Mesothelial cell of epicardium (in vitro differentiated cells): ENCODE results near the gene SH3RF2. TPM values are rescaled to one million over a fixed set of nuclear protein-coding genes. Genes with fewer than 3 reads are reported as not detected.

Experiments
- DNase-seq, 2 experiments: peaks; one replicate each; pipeline ENCODE4 v3.0.0; 2021; ENCODE audit warnings: low spot score in 2 of 2; ENCODE audit not compliant: unreplicated experiment in 2 of 2
- H3K27ac Mint-ChIP-seq: 2 replicates; pipeline ENCODE4 v1.8.0; 2021; ENCODE audit warnings: mixed read lengths
- H3K27me3 Mint-ChIP-seq: 2 replicates; pipeline ENCODE4 v1.8.0; 2021; ENCODE audit warnings: low read depth, mixed read lengths
- H3K36me3 Mint-ChIP-seq: 2 replicates; pipeline ENCODE4 v1.8.0; 2021; ENCODE audit warnings: mixed read lengths
- H3K4me1 Mint-ChIP-seq: 2 replicates; pipeline ENCODE4 v1.8.0; 2021; ENCODE audit warnings: mixed read lengths
- H3K4me3 Mint-ChIP-seq: 2 replicates; pipeline ENCODE4 v1.8.0; 2021; ENCODE audit warnings: mild to moderate bottlenecking, moderate library complexity, mixed read lengths
- H3K9me3 Mint-ChIP-seq: 2 replicates; pipeline ENCODE4 v1.8.0; 2021; ENCODE audit warnings: mixed read lengths
- total RNA-seq: library from RNA; stranded (reverse); gene quantifications from 3 replicates; pipeline ENCODE4 v1.2.1, GENCODE V29; 2021
- TF ChIP-seq, protein P1 (sequence below): fragments of 200-600 bp; sonication (generic); IDR thresholded peaks from one replicate; pipeline ENCODE4 v1.5.0; 2021; ENCODE audit warnings: antibody characterized with exemption; ENCODE audit not compliant: unreplicated experiment

Gene SH3RF2
- total RNA-seq, 1 donor from 2014 or later, result 3.2 TPM

DNA sequence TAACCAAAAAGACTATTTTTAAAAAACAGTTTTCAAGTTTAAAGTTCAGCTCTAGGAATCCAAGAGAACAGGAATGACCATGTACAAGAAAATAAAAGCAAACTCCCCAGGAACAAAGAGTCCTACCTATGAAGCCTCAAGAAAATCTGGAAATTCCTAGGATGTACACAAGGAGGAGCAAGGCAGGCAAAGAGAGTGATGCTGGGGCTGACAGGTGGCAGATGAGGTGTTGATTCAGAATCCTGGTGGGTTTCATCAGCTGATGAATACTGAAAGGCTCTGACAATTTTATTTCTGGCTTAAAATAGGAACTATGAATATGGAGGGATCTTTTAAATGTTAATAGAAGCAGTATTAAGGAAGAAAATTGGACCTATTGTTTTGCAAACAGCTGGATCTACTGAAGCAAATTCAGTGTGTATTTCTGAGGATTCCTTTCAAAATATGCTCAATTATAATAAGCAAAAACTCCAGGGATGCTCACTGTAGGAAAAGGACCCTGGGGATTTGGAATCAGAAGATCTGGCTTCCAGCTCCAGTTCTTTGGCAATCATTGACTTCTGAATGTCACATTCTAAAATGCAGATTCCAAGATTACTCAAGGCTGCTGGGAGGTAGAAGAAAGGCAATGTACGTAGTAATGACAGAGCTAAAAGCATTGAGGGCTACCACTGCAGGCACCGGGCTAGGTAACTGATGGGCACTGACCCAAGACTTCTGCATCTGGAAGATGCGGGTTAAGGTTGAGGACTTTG, 28.0 kb upstream of the SH3RF2 start:
- Mint-ChIP-seq H3K4me1 (no peaks in the 10 kb centered on the region), H3K4me3 (no peak overlapping the region), H3K36me3 (no peaks in the 10 kb centered on the region), H3K27ac (no peak overlapping the region), H3K9me3 (no peaks in the 10 kb centered on the region), H3K27me3 (peaks cover 6% of the 10 kb centered on the region)
- no peak for DNase-seq
- TF ChIP-seq, protein P1, sequence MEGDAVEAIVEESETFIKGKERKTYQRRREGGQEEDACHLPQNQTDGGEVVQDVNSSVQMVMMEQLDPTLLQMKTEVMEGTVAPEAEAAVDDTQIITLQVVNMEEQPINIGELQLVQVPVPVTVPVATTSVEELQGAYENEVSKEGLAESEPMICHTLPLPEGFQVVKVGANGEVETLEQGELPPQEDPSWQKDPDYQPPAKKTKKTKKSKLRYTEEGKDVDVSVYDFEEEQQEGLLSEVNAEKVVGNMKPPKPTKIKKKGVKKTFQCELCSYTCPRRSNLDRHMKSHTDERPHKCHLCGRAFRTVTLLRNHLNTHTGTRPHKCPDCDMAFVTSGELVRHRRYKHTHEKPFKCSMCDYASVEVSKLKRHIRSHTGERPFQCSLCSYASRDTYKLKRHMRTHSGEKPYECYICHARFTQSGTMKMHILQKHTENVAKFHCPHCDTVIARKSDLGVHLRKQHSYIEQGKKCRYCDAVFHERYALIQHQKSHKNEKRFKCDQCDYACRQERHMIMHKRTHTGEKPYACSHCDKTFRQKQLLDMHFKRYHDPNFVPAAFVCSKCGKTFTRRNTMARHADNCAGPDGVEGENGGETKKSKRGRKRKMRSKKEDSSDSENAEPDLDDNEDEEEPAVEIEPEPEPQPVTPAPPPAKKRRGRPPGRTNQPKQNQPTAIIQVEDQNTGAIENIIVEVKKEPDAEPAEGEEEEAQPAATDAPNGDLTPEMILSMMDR, result no peak

DNA sequence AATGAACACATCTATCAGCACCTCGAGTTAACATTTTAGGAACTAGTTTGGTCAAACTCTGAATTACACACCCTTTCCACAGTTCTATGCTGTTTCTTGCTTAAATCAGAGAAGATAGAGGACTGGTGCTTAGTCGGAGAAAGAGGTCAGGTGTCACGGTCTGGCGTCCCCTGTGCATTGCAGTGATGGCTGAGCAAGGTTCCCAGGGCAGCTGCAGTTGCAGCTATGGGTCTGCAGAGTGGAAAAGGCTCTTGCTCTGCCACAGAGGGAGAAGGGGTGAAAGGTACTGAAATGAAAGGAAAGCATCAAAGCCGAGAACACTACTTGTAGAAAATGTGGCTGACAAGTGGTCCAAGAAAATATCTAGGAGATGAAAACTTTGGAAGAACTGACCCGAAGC, 25.2 kb upstream of the SH3RF2 start:
- Mint-ChIP-seq H3K36me3 (no peaks in the 10 kb centered on the region), H3K27ac (no peak overlapping the region)
- TF ChIP-seq, protein P1, result no peak

DNA sequence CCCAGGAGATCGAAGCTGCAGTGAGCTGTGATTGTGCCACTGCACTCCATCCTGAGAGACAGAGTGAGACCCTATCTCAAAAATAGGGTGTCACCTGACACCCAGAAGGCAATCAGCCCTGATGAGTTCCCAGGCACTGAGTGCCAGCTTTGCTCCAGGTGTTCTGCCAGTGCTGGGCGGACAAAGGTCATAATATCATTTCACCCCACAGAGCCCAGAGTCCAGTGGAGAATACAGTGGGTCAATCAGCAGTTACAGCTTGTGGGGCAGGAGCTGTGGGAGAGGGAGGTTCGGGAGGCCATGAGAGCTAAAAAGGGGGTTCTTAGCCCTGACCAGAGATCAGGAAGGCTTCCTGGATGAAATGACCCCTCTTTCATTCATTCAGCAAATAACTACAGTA, 24.4 kb upstream of the SH3RF2 start:
- Mint-ChIP-seq H3K4me1 (no peaks in the 10 kb centered on the region), H3K27ac (no peak overlapping the region), H3K9me3 (no peaks in the 10 kb centered on the region), H3K36me3 (no peaks in the 10 kb centered on the region), H3K27me3 (peaks cover 6% of the 10 kb centered on the region), H3K4me3 (no peak overlapping the region)
- no peak for DNase-seq
- TF ChIP-seq, protein P1, result no peak

More for the DNA sequence above, 25.2 kb upstream of the SH3RF2 start:
- Mint-ChIP-seq H3K27me3 (peaks cover 6% of the 10 kb centered on the region), H3K4me3 (no peak overlapping the region), H3K4me1 (no peaks in the 10 kb centered on the region), H3K9me3 (no peaks in the 10 kb centered on the region)
- DNase-seq, result no peak

DNA sequence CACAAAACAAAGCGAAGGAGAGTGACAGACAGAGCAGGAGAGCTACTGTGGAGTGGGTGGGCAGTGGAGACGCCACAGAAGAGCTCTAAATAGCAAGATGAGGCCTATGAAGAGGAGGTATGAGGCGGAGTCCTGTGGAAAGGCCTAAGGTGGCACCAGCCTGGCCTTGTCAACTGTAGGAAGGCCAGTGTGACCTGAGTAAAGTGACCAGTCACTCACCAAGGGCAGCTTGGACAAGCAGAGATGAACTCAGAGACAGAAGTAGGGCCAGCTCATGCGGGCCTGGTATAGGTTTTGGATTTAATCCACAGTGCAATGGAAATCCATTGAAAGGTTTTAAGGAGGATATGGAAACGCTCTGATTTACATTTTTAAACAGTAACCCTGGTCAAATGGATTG, 23.8 kb upstream of the SH3RF2 start:
- H3K27ac Mint-ChIP-seq, result no peak overlapping the region
- no peak overlapping the region for H3K4me3 Mint-ChIP-seq
- H3K9me3 Mint-ChIP-seq, result no peaks in the 10 kb centered on the region
- DNase-seq, result no peak
- TF ChIP-seq, protein P1, result no peak
- no peaks in the 10 kb centered on the region for H3K4me1 Mint-ChIP-seq
- peaks cover 5% of the 10 kb centered on the region for H3K27me3 Mint-ChIP-seq
- no peaks in the 10 kb centered on the region for H3K36me3 Mint-ChIP-seq

DNA sequence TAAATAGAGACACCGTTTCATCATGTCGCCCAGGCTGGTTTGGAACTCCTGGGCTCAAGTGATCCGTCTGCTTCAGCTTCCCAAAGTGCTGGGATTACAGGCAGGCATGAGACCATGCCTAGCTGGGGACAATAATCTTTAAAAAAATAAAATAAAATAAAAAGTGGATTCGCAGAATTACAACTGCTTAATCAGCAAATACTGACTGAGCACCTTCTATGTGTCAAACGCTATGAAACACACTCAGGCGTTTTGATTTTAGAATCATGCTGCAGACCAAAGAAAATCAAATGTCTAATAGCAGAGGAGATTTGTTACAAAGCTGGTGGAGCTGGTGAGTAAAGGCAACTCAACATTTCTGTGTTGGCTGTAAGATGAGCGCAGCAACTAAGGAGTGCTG, 22.7 kb upstream of the SH3RF2 start:
- H3K4me1 Mint-ChIP-seq, result no peaks in the 10 kb centered on the region
- DNase-seq, result no peak
- no peak overlapping the region for H3K27ac Mint-ChIP-seq
- TF ChIP-seq, protein P1, result no peak
- H3K9me3 Mint-ChIP-seq, result no peaks in the 10 kb centered on the region
- peaks cover 3% of the 10 kb centered on the region for H3K27me3 Mint-ChIP-seq
- H3K4me3 Mint-ChIP-seq, result no peak overlapping the region
- H3K36me3 Mint-ChIP-seq, result no peaks in the 10 kb centered on the region
